ENCODE data around the gene OLFM2. TPM values are rescaled to one million over a fixed set of nuclear protein-coding genes. Genes with fewer than 3 reads are reported as not detected.

The OLFM2 gene
- total and polyA plus RNA-seq, 9 of the 15 experiments (the other 6 are each of a cell fraction or from before 2014, with no cell fraction given), result 0.10 to 0.33 (median 0.23) TPM; not detected in 4

DNA sequence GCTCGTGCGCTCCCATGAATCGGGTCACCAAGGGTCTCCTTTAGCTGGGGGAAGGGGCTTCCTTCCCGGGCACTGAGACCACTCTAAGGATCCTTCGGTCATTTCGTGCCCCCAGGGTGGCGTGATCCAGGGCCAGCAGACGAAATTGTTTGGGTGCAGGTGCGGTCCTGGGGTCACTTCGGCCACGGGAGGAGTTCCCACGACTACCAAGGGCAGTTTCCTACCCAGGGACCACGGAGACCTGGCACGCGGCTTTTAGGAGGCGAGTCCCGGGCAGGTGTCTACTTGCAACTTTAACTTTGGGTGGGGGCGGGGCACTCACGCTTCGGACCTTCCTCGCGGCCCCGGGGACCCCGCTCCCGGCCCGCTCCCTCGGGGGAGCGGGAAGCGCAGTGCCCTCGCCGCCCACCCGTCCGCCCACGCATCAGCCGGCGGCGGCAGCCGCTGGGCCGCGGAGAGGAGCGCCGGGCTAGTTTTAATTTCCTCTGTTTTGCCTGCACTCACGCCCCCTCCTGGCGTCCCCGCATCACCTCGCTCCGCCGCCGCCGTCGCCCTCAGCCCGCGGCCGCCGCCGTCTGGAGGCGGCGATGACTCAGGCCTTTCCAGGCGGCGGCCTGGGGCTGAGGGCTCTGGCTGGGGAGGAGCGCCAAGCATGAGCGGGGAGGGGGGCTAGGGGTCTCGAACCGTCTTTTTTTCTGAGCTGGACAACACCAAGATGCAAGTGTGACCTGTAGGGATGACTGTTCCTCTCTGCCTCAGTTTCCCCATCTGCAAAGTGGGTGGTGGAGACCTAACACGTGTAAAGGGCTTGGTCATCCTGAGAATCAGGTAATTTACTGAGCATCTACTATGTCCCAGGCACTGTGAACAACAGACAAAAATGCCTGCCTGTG, 21.8 kb downstream of the OLFM2 start (continued):
- TF ChIP-seq TBP (optimal IDR thresholded peaks at IDR 0.05; ENCODE audit: low read depth, low read length) (peak; percentile 21), SIX5 (IDR thresholded peaks at IDR 0.05; ENCODE audit: borderline replicate concordance in 1 of 2, insufficient read depth in 1 of 2, low read depth in 1 of 2, low read length in 2 of 2) (no peak), BCOR (IDR thresholded peaks at IDR 0.05) (peak; percentile 99), FOXK2 (conservative IDR thresholded peaks at IDR 0.05 in 1 of 2, IDR thresholded peaks at IDR 0.05 in 1 of 2; ENCODE audit: low read depth in 2 of 2) (no peak), POLR2G (IDR thresholded peaks at IDR 0.05; ENCODE audit: low read depth, low read length) (peak; percentile 83), TEAD1 (CRISPR knock-in tag; IDR thresholded peaks at IDR 0.05) (0 out of 4 replicates have a peak, but pooled peaks of 1 of the 2 experiments have one; percentile 45), NCOA1 (IDR thresholded peaks at IDR 0.05; ENCODE audit: low read depth) (no peak), KAT2B (IDR thresholded peaks at IDR 0.05; ENCODE audit: low read depth, low read length) (no peak), POU5F1 (IDR thresholded peaks at IDR 0.05; ENCODE audit: borderline replicate concordance, low read depth, low read length, partially characterized antibody) (no peak), SRSF7 (optimal IDR thresholded peaks at IDR 0.05; ENCODE audit: low read depth, low read length) (no peak), RBM17 (IDR thresholded peaks at IDR 0.05; ENCODE audit: borderline replicate concordance, low read depth, low read length) (no peak), DACH1 (IDR thresholded peaks at IDR 0.05; ENCODE audit: partially characterized antibody) (no peak), SLC30A9 (CRISPR knock-in tag; IDR thresholded peaks at IDR 0.05) (no peak), RNF2 (IDR thresholded peaks at IDR 0.05) (no peak)
- TF ChIP-seq, protein P1, sequence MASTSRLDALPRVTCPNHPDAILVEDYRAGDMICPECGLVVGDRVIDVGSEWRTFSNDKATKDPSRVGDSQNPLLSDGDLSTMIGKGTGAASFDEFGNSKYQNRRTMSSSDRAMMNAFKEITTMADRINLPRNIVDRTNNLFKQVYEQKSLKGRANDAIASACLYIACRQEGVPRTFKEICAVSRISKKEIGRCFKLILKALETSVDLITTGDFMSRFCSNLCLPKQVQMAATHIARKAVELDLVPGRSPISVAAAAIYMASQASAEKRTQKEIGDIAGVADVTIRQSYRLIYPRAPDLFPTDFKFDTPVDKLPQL (IDR thresholded peaks at IDR 0.05; ENCODE audit: extremely low read depth, insufficient read length), result no peak
- TF ChIP-seq, protein P2, sequence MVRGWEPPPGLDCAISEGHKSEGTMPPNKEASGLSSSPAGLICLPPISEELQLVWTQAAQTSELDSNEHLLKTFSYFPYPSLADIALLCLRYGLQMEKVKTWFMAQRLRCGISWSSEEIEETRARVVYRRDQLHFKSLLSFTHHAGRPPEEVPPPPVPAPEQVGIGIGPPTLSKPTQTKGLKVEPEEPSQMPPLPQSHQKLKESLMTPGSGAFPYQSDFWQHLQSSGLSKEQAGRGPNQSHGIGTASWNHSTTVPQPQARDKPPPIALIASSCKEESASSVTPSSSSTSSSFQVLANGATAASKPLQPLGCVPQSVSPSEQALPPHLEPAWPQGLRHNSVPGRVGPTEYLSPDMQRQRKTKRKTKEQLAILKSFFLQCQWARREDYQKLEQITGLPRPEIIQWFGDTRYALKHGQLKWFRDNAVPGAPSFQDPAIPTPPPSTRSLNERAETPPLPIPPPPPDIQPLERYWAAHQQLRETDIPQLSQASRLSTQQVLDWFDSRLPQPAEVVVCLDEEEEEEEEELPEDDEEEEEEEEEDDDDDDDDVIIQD (CRISPR knock-in tag; IDR thresholded peaks at IDR 0.05), result no peak
